GM12892 (cell line): Measurements from ENCODE around the gene ARID5B.

Experiments used
- DNase-seq: peaks from one replicate; pipeline ENCODE4 v3.0.0; 2011; ENCODE audit not compliant: insufficient read length
- FAIRE-seq: peaks from 2 replicates; lab custom pipeline; 2011; peaks lifted over from hg19 to GRCh38; lab: Jason Lieb, UNC
- POLR2A ChIP-seq: IDR thresholded peaks from 2 replicates; pipeline ENCODE4 v1.6.1; 2011; ENCODE audit warnings: low read depth, low read length, control low read depth
- POLR2AphosphoS5 ChIP-seq: IDR thresholded peaks from 2 replicates; pipeline ENCODE4 v1.6.1; 2011; ENCODE audit warnings: low read depth, low read length, control low read depth
- TAF1 ChIP-seq: IDR thresholded peaks from 2 replicates; pipeline ENCODE4 v1.6.1; 2011; ENCODE audit warnings: low read depth, mild to moderate bottlenecking, control low read depth, low read length, borderline replicate concordance

ARID5B gene

GRCh38 chr10:62018131-62018911, 116.8 kb downstream of the ARID5B start:
- TF ChIP-seq POLR2AphosphoS5 (no peak), POLR2A (no peak; the same call in 1 of the 2 replicates), TAF1 (no peak)
- FAIRE-seq: peak; percentile 84
- DNase-seq: no peak

- DNase-seq: no peak
- TF ChIP-seq POLR2A (no peak; the same call in 1 of the 2 replicates), TAF1 (no peak), POLR2AphosphoS5 (no peak)
- FAIRE-seq: no peak
These were observed 117.7 kb downstream of the ARID5B start for GRCh38 chr10:62019013-62019684.

GRCh38 chr10:62019685-62020359, 118.3 kb downstream of the ARID5B start:
- DNase-seq (no peak), FAIRE-seq (peak; percentile 83)

GRCh38 chr10:62021128-62021665, 119.7 kb downstream of the ARID5B start:
- FAIRE-seq (peak; percentile 57), DNase-seq (no peak)
- TF ChIP-seq TAF1 (no peak), POLR2A (no peak), POLR2AphosphoS5 (no peak)

More at GRCh38 chr10:62019685-62020359, 118.3 kb downstream of the ARID5B start:
- no peak for TF ChIP-seq POLR2A
- TF ChIP-seq POLR2AphosphoS5: 0 out of 2 replicates have a peak, but pooled peaks have one; percentile 9

- no peak for TF ChIP-seq TAF1
- no peak for TF ChIP-seq POLR2A
- no peak for TF ChIP-seq POLR2AphosphoS5
- FAIRE-seq (no peak), DNase-seq (no peak)
These were observed 120.7 kb downstream of the ARID5B start for GRCh38 chr10:62021978-62022802.

- no peak for TF ChIP-seq TAF1
- no peak for TF ChIP-seq POLR2A
- TF ChIP-seq POLR2AphosphoS5: no peak
- FAIRE-seq (peak; percentile 72), DNase-seq (no peak)
These were observed 121.3 kb downstream of the ARID5B start for GRCh38 chr10:62022830-62023229.

GRCh38 chr10:62023329-62023728, 121.8 kb downstream of the ARID5B start:
- FAIRE-seq (no peak), DNase-seq (no peak)
- TF ChIP-seq TAF1 (no peak), POLR2AphosphoS5 (no peak), POLR2A (no peak)

- no peak for TF ChIP-seq TAF1
- TF ChIP-seq POLR2AphosphoS5: no peak
- TF ChIP-seq POLR2A: no peak
- FAIRE-seq: no peak
- DNase-seq: no peak
These were observed 122.7 kb downstream of the ARID5B start for GRCh38 chr10:62024026-62024701.

GRCh38 chr10:62025134-62025794, 123.8 kb downstream of the ARID5B start:
- no peak for FAIRE-seq
- no peak for DNase-seq
- TF ChIP-seq TAF1 (no peak), POLR2A (no peak), POLR2AphosphoS5 (no peak)
